H1 (cell line): ENCODE results near the gene CYREN. TPM values are rescaled to one million over a fixed set of nuclear protein-coding genes. Genes with fewer than 3 reads are reported as not detected.

ENCODE experiments used
- EGR1 ChIP-seq: IDR thresholded peaks from 2 replicates; pipeline ENCODE4 v1.6.1; 2011; ENCODE audit warnings: low read depth, low read length, borderline replicate concordance
- JUND ChIP-seq: IDR thresholded peaks from 2 replicates; pipeline ENCODE4 v1.6.1; 2011; ENCODE audit warnings: mild to moderate bottlenecking, improper control_type of control experiment, low read length
- KDM1A ChIP-seq: fragments of 200-600, 300-600 bp; sonication (generic); IDR thresholded peaks from 2 replicates; pipeline ENCODE4 v1.7.1; 2016; ENCODE audit warnings: mild to moderate bottlenecking, low read length, borderline replicate concordance
- RAD21 ChIP-seq, 2 experiments: IDR thresholded peaks in 1 of 2; conservative IDR thresholded peaks in 1 of 2; 2 replicates each; pipeline ENCODE4 v1.6.1; 2011; ENCODE audit warnings: low read depth in 2 of 2, low read length in 2 of 2, improper control_type of control experiment in 1 of 2, inconsistent platforms in 1 of 2, mild to moderate bottlenecking in 1 of 2, moderate library complexity in 1 of 2
- SIRT6 ChIP-seq: IDR thresholded peaks from one replicate; pipeline ENCODE4 v1.7.1; 2012; ENCODE audit warnings: low read length, inconsistent platforms
- SP1 ChIP-seq: IDR thresholded peaks from 2 replicates; pipeline ENCODE4 v1.6.1; 2011; ENCODE audit warnings: low read depth, low read length
- SP4 ChIP-seq: IDR thresholded peaks from 2 replicates; pipeline ENCODE4 v1.6.1; 2012; ENCODE audit warnings: low read length, inconsistent platforms
- SUZ12 ChIP-seq: fragments of 200-600 bp; sonication (generic); IDR thresholded peaks from 2 replicates; pipeline ENCODE4 v1.6.1; 2012; ENCODE audit warnings: mild to moderate bottlenecking, inconsistent platforms, low read length, moderate library complexity, mixed read lengths
- TEAD4 ChIP-seq: IDR thresholded peaks from 2 replicates; pipeline ENCODE4 v1.6.1; 2012; ENCODE audit warnings: low read depth, low read length, inconsistent platforms, mixed read lengths
- YY1 ChIP-seq: IDR thresholded peaks from 2 replicates; pipeline ENCODE4 v1.6.1; 2011; ENCODE audit warnings: low read depth, mild to moderate bottlenecking, low read length
- polyA plus RNA-seq, 7 experiments: library from polyadenylated mRNA; depleted of rRNA in 3 of 7; stranded (reverse) in 5 of 7; unstranded in 2 of 7; fragments of >200 nt in 5 of 7; fragments of 200-250 nt in 2 of 7; gene quantifications; 1 replicate in 5 of 7; 2 replicates in 1 of 7; 4 replicates in 1 of 7; pipeline versions ENCODE4 v1.2.1 to v1.2.3, GENCODE V29; 2011 to 2013; ENCODE audit warnings: missing spikeins in 2 of 7, mixed read lengths in 2 of 7
- total RNA-seq: library from RNA; stranded (reverse); fragmentation: NEBNext Ultra II Directional; extraction: Animal tissue kit (Norgen Biotek cat#: 25700); gene quantifications from 2 replicates; pipeline ENCODE4 v1.2.1, GENCODE V29; 2021
- TF ChIP-seq, protein P1 (sequence below): fragments of 300-600 bp; sonication (generic); IDR thresholded peaks from 2 replicates; pipeline ENCODE4 v1.7.1; 2012; ENCODE audit warnings: low read length, moderate library complexity, mild to moderate bottlenecking, inconsistent platforms; ENCODE audit not compliant: insufficient replicate concordance

Gene CYREN
- total and polyA plus RNA-seq, 2 of the 8 experiments (the other 6 are each of a cell fraction or from before 2014, with no cell fraction given) = 25.1 to 46.2 TPM

DNA sequence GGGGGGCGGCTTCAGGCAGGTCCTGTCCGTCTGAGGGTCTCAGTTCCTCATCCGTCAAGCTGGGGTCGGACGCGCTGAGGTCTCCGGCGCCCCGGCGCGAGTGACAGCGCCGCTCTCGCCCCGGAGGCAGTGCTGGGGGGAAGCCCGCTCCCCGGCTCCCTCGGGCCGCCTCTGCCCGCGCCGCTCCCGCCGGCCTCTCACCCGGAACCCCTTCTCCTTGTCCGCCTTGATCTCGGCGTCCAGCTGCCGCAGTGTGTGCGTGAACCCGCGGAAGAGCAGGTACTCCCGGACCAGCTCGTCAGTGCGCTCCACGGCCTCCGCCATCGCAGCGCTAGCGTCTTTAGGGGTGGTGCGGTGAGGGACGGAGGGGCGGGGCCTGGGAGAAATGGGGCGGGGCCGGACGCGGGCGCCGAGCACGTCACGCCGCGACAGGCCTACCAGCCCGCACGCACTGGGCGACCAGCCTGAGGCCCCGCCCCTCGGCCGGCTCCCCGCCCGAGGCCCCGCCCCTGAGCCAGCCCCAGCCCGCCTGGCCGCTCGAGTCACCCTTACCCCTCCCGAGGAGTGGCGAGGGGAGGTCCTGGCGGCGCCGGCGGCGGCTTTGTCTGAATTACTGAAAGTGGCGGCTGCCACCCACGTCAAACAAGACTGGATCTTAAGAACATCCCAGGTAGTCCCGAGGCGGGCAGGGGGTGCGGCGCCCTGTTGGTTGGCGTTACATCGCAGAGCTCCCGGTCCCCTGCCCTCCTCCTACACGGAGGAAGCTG lies 40.9 kb upstream of the CYREN start, which contains the start of gene WDR91 (continued):
- TF ChIP-seq, protein P1, sequence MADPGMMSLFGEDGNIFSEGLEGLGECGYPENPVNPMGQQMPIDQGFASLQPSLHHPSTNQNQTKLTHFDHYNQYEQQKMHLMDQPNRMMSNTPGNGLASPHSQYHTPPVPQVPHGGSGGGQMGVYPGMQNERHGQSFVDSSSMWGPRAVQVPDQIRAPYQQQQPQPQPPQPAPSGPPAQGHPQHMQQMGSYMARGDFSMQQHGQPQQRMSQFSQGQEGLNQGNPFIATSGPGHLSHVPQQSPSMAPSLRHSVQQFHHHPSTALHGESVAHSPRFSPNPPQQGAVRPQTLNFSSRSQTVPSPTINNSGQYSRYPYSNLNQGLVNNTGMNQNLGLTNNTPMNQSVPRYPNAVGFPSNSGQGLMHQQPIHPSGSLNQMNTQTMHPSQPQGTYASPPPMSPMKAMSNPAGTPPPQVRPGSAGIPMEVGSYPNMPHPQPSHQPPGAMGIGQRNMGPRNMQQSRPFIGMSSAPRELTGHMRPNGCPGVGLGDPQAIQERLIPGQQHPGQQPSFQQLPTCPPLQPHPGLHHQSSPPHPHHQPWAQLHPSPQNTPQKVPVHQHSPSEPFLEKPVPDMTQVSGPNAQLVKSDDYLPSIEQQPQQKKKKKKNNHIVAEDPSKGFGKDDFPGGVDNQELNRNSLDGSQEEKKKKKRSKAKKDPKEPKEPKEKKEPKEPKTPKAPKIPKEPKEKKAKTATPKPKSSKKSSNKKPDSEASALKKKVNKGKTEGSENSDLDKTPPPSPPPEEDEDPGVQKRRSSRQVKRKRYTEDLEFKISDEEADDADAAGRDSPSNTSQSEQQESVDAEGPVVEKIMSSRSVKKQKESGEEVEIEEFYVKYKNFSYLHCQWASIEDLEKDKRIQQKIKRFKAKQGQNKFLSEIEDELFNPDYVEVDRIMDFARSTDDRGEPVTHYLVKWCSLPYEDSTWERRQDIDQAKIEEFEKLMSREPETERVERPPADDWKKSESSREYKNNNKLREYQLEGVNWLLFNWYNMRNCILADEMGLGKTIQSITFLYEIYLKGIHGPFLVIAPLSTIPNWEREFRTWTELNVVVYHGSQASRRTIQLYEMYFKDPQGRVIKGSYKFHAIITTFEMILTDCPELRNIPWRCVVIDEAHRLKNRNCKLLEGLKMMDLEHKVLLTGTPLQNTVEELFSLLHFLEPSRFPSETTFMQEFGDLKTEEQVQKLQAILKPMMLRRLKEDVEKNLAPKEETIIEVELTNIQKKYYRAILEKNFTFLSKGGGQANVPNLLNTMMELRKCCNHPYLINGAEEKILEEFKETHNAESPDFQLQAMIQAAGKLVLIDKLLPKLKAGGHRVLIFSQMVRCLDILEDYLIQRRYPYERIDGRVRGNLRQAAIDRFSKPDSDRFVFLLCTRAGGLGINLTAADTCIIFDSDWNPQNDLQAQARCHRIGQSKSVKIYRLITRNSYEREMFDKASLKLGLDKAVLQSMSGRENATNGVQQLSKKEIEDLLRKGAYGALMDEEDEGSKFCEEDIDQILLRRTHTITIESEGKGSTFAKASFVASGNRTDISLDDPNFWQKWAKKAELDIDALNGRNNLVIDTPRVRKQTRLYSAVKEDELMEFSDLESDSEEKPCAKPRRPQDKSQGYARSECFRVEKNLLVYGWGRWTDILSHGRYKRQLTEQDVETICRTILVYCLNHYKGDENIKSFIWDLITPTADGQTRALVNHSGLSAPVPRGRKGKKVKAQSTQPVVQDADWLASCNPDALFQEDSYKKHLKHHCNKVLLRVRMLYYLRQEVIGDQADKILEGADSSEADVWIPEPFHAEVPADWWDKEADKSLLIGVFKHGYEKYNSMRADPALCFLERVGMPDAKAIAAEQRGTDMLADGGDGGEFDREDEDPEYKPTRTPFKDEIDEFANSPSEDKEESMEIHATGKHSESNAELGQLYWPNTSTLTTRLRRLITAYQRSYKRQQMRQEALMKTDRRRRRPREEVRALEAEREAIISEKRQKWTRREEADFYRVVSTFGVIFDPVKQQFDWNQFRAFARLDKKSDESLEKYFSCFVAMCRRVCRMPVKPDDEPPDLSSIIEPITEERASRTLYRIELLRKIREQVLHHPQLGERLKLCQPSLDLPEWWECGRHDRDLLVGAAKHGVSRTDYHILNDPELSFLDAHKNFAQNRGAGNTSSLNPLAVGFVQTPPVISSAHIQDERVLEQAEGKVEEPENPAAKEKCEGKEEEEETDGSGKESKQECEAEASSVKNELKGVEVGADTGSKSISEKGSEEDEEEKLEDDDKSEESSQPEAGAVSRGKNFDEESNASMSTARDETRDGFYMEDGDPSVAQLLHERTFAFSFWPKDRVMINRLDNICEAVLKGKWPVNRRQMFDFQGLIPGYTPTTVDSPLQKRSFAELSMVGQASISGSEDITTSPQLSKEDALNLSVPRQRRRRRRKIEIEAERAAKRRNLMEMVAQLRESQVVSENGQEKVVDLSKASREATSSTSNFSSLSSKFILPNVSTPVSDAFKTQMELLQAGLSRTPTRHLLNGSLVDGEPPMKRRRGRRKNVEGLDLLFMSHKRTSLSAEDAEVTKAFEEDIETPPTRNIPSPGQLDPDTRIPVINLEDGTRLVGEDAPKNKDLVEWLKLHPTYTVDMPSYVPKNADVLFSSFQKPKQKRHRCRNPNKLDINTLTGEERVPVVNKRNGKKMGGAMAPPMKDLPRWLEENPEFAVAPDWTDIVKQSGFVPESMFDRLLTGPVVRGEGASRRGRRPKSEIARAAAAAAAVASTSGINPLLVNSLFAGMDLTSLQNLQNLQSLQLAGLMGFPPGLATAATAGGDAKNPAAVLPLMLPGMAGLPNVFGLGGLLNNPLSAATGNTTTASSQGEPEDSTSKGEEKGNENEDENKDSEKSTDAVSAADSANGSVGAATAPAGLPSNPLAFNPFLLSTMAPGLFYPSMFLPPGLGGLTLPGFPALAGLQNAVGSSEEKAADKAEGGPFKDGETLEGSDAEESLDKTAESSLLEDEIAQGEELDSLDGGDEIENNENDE = no peak
- TF ChIP-seq SP4 (no peak), JUND (no peak), KDM1A (no peak), SP1 (no peak; the same call in 1 of the 2 replicates), EGR1 (no peak), RAD21 (IDR thresholded peaks at IDR 0.05 in 1 of 2, conservative IDR thresholded peaks at IDR 0.05 in 1 of 2; ENCODE audit: low read depth in 2 of 2, low read length in 2 of 2) (no peak), TEAD4 (no peak), YY1 (peak; percentile 82), SUZ12 (no peak), SIRT6 (no peak)
